Stomach (tissue), 4 donors: ENCODE data around the gene PLEKHG4.

Source experiments
- EP300 ChIP-seq: sonication (generic); formaldehyde crosslinking; IDR thresholded peaks from one replicate; pipeline ENCODE4 v1.6.1; 2017; ENCODE audit warnings: antibody characterized with exemption
- POLR2A ChIP-seq, 4 donors: fragments of 450-650 bp; IDR thresholded peaks; one replicate each; pipeline ENCODE4 v1.6.1; 2016; ENCODE audit warnings: antibody characterized with exemption in 4 of 4, control low read depth in 2 of 4, mild to moderate bottlenecking in 1 of 4, moderate library complexity in 1 of 4
- TF ChIP-seq, protein P1 (sequence below), 7 experiments: fragments of 450-650 bp in 4 of 7; fragments of 200-600 bp in 3 of 7; sonication (generic) in 3 of 7; IDR thresholded peaks; one replicate each; pipeline ENCODE4 v1.5.1; 2016 to 2019; ENCODE audit warnings: antibody characterized with exemption in 7 of 7, control low read depth in 2 of 7, mild to moderate bottlenecking in 1 of 7

DNA sequence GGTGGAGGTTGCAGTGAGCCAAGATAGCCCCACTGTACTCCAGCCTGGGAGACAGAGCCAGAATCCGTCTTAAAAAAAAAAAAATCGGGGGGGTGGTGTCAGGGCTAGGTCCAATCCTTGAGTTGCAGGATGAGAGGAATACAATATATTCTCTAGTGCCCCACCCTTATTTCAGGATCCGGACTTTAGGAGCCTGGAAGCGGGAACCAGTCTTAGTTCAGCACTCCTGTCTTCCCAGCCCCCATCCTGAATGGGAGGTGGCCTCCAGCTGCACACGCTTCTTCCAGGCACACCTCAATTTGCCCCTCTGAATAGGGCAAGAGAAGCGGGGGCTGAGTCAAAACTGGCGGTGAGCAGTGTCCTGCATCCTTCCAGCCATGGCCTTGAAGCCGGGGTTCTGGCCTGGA is 33.7 kb upstream of the PLEKHG4 start:
- TF ChIP-seq, protein P1, sequence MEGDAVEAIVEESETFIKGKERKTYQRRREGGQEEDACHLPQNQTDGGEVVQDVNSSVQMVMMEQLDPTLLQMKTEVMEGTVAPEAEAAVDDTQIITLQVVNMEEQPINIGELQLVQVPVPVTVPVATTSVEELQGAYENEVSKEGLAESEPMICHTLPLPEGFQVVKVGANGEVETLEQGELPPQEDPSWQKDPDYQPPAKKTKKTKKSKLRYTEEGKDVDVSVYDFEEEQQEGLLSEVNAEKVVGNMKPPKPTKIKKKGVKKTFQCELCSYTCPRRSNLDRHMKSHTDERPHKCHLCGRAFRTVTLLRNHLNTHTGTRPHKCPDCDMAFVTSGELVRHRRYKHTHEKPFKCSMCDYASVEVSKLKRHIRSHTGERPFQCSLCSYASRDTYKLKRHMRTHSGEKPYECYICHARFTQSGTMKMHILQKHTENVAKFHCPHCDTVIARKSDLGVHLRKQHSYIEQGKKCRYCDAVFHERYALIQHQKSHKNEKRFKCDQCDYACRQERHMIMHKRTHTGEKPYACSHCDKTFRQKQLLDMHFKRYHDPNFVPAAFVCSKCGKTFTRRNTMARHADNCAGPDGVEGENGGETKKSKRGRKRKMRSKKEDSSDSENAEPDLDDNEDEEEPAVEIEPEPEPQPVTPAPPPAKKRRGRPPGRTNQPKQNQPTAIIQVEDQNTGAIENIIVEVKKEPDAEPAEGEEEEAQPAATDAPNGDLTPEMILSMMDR (IDR thresholded peaks at IDR 0.05): no peak
- TF ChIP-seq POLR2A (IDR thresholded peaks at IDR 0.05) (no peak), EP300 (no peak)
